Stimulated activated CD8-positive, alpha-beta memory T cell treated with anti-CD3 and anti-CD28 coated beads, Interleukin-12 subunit alpha, Interleukin-12 subunit beta, amount 100 ng/mL, for 1 hour (primary cell): ENCODE measurements around the gene GET4.
"Not testable (repeated sequence)": the region's sequence is repeated elsewhere in the genome, so short reads cannot be mapped to it uniquely, and the experiment has no call there.

Experiments used
- DNase-seq: peaks from one replicate; pipeline ENCODE4 v3.0.0-alpha.2; 2020; ENCODE audit warnings: low read depth

The GET4 gene

DNA sequence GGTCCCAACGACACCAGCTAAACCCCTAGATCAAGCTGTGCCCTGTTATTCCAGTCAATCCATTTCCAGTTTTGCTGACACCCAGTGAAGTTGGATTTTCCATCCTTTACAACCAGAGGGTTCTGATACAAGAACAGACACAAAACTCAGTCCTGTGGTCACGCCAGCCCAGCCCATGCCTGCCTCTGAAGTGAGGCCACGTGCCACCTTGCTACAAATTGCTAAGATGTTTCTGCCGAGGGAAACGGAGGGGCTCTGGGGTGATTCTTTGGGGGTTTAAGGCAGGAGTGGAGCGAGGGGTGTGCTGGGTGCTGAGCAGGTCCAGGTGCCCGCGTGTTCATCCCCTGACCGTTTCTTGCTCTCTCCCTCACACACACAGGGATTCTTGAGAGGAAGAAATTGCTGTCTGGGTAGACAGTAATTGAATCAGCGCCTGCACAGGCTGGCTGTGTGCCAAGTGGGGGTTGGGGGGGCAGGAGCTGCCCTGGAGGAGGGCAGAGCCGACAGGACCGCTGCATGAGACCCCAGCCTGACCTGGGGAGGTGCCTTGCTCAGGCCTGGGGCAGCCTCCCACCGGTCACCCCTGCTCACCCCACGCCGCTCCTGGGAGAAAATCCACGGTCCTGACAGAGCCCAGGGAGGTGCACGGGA lies 40.1 kb downstream of the GET4 start:
- DNase-seq, result no peak

GRCh38 chr7:917255-918117 lies 41.1 kb downstream of the GET4 start:
- DNase-seq, result no peak

GRCh38 chr7:918118-918425 lies 41.7 kb downstream of the GET4 start:
- DNase-seq, result no peak

DNA sequence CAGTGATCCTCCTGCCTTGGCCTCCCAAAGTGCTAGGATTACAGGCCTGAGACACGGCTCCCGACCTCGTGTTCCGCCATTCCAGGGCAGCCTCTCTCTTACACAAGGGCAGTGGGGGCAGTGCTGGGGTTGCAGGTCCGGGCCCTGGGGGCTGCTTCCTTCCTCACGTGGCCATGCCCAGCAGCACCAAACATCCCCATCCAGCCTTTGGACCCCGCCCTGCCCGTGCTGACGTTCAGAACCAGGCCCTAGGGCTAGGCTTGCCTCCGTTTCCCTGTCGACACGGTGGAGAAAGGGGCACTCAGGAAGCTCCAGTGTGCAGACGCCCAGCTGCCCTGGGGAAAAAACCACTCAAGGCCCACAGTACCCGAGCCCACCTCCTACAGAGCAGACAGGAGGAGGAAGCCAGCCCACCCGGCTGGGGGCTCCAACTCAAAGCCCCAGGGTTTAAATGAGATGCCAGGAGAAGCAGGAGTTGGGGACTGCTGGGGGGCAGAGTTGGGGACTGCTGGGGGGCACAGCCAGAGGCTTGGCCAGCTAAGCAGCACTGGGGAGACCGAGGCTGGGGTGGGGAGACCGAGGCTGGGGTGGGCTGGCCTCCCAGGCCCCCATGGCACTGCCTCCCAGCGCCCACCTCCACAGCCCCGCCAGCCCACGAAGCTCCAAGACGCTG lies 42.2 kb downstream of the GET4 start:
- DNase-seq, result no peak

GRCh38 chr7:919114-919442 lies 42.7 kb downstream of the GET4 start:
- no peak for DNase-seq

- DNase-seq, result no peak
Observed at GRCh38 chr7:919924-920341, 43.6 kb downstream of the GET4 start.

GRCh38 chr7:920351-921070 lies 44.2 kb downstream of the GET4 start:
- DNase-seq, result no peak

DNA sequence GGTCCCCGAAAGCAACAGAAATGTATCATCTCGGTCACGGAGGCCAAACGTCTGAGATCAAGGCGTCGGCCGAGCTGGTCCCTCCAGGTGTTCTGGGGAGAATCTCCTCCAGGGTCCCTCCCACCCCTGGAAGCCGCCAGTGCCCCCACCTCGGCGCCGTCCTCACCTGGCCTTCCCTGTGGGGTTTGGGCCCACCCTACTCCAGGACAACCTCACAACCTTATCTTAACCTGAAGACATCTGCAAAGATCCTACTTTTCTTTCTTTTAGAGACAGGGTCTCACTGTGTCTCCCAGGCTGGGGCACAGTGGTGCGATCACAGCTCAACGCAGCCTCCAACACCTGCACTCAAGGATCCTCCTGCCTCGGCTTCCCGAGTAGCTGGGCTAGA lies 44.7 kb downstream of the GET4 start:
- DNase-seq, result no peak

DNA sequence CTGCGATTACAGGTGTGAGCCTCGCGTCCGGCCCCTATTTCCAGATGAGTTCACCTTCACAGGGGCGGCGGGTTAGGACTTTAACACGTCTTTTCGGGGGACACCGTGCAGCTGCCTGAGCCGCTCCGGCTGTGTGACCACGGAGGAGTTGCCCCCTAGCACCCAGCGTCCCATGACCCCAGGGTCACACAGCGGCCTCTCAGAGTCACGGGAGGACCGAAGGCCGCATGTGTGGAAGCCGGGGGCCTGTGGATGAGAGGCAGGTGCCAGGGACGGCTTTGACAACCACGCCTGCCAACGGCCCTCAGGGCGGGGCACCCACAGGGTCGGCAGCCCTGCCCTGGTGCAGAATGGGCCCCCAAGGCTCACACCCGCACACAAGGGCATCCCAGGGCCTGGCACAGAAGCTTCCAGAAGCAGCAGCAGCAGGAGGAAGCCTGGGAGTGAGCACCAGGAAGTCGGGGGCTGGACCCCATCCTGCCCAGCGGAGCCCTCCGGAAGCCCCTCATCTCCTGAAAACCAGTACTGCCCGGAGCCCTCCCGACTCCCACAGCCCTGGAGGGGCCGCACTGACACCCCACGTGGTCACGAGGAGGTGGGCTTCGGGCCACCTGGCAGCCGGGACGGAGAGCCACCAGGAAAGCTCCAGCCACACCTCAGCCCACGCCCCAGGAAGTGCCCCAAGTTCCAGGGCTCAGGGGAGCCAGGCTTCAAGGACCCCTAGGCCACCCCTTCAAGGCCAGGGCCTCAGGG lies 45.4 kb downstream of the GET4 start:
- no peak for DNase-seq

DNA sequence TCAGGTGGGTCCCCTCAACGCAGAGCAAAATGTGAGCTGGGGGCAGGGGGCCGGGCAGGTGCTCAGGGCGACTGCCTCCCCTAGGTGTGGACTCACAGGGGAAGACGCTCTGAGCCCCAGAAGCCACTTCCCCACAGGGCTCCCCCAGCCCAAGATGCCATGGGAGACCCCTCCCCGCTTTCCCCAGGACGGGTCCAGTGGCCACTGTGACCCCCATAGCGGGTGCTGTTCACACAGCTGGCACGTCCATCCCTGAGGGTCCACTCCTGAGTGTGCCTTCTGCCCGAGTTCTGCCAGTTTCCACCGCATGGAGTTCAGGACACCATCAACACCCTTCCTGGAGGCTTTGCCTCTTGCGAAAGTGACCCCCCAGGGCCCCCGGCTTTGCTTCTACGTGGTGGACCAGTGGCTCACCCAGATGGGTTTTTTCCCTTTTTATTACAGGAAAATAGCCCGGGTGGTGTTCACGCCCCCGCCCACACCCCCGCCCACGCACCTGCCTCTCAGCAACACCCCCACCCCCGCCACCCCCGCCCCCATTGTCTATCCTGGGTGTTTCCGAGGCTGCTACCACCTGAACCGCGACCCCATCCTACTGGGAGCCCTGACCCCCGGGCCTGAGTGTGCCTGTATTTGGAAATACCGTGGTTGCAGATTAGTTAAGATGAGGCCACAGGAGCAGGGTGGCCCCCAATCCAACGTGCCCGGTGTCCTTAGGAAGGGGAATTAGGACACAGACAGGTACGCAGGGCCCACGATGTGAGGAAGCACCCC lies 46.2 kb downstream of the GET4 start:
- peak; percentile 44 for DNase-seq

GRCh38 chr7:923108-924041 lies 47.0 kb downstream of the GET4 start:
- DNase-seq, result peak; percentile 88

- DNase-seq, result not testable (repeated sequence)
Observed at GRCh38 chr7:924042-924441, 47.7 kb downstream of the GET4 start.

GRCh38 chr7:924541-925231 lies 48.3 kb downstream of the GET4 start:
- DNase-seq, result no peak

- peak; percentile 75 for DNase-seq
Observed at GRCh38 chr7:925601-926000, 49.2 kb downstream of the GET4 start.

DNA sequence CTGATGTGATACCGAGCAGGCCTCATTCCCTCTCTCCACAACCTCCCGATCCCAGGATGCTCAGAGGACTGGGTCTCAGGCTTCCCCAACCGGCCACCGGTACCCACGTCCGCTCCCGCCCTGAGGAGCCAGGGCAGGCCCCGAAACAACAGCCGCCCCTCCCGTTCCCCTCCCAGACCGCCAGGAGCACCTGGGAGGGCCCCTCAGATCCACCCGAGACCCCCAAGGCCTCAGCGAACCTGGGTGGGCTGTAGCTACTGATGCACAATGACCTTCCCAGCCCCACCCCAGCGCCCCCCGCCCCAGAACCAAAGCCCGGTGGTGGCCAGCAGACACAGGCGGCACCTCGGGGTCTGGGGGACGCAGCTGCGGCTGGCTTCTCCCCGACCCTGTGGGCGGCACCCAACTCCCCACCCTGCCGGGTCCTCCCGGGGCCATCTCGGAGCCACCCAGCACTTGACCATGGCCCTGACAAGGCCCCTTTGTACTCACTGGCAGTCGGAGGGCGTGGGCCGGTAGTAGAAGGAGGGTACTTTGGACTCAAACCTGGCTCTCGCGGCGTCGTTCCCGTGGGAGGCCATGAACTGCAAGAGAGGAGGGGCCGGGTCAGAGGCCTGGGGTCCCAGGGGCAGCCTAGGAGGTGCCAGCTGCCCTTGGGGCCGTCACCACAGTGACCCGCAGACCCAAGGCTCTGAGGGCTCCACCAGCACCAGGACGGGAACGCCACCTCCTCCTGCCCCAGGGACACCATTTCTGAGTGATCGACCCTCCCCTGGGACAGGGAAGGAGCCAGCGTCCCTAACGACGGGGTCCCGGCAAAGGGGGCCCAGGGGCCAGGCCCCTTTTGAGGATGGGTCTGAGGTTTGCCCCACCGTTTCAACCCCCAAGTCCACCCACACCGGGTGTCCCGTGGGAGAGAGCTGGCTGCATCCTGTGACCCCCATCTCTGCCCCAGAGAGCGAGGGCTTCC lies 50.0 kb downstream of the GET4 start:
- DNase-seq, result no peak

DNA sequence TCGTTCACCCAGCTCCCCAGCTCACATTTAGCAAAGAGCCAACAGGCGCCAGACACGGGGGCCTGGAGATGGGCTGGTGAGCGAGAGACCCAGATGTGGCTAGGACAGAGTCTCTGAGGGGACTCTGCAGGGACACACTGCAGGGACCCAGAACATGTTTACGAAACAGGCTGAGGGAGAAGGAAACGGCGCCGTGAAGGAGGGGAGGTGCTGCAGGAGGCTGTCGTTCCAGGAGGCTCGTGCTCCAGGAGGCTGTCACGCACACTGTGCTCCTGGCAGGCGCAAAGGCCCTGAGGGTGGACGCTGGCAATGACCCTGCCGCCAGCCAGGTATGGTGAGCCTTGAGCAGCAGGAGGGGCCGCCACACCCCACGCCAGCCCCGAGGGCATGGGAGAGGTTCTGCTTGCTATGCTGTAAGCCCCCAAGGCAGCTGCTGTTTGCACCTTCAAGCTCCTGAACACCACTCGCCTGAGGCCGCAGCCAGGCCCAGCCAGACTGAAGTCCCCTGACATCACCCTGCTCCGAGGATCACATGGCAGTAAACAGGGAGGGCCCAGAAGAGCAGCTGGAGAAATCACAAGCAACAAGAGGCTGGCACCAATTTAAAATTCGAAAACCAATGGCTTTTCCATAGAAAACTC lies 50.8 kb downstream of the GET4 start:
- DNase-seq, result no peak

- no peak for DNase-seq
Observed at GRCh38 chr7:929311-929711, 53.0 kb downstream of the GET4 start.
